GM19238 (cell line): ENCODE results near the gene STEAP3.

Experiments used
- DNase-seq: peaks from one replicate; pipeline ENCODE4 v3.0.0; 2011; ENCODE audit warnings: low spot score; ENCODE audit not compliant: insufficient read length

STEAP3 gene

DNA sequence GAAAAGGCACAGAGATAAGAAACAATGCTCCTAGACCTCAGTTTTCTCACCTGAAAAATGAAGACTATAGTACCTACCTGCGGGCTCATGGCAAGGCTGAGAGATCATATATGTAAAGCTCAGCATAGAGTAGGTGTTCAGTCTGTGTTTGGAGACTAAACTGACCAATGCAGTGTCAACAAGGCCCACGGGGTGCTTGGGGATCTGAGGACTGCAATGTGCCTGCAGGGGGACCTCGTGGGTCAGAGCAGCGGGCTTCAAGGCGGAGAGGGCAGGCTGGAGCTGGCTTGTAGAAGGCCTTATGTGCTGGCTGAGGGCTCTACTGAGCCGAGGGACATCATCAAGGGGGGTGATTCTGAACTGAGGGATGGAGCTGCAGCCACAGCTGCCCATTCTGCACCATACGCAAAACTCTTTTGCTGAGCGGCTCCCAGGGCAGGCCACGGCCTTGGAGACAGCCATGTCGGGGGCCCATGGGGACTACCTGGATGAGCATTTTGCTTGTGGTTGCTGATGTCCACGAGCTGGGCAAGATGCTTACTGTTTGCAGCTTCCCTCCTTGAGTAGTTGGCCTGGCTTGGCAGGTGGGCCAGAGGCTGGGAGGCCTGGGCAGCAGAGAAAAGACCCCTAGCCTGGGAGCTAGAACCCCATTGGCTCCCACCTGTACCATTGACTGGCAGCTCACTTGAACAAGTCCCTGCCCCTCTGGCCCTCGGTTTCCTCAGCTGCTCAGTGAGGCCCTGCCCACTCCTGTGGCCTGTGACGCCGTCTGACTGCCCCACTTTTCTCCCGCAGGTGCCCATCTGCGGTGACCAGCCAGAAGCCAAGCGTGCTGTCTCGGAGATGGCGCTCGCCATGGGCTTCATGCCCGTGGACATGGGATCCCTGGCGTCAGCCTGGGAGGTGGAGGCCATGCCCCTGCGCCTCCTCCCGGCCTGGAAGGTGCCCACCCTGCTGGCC lies 23.5 kb downstream of the STEAP3 start:
- no peak for DNase-seq

DNA sequence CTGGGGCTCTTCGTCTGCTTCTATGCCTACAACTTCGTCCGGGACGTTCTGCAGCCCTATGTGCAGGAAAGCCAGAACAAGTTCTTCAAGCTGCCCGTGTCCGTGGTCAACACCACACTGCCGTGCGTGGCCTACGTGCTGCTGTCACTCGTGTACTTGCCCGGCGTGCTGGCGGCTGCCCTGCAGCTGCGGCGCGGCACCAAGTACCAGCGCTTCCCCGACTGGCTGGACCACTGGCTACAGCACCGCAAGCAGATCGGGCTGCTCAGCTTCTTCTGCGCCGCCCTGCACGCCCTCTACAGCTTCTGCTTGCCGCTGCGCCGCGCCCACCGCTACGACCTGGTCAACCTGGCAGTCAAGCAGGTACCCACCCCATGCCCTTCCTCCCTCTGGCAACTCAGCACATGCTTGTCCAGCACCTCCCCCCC lies 24.2 kb downstream of the STEAP3 start:
- DNase-seq: no peak

DNA sequence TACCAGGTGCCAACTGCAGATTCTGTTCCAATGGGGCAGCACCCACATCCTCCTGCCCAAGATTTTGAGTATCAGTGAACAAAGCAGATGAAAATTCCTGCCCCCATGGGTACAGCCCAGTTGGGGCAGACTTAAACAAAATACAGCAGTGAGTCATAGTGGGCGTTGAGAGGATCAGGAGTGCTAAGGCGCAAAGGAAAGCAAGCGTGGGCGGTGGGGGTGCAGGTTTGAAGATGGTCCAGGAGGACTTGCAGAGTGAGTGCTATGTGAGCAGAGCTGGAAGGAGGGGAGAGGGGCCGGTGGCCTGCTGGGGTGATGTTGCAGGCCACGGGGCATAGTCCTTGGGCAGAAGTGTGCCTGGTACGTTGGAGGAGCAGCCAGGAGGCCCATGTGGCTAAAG lies 24.7 kb downstream of the STEAP3 start:
- DNase-seq: no peak

DNA sequence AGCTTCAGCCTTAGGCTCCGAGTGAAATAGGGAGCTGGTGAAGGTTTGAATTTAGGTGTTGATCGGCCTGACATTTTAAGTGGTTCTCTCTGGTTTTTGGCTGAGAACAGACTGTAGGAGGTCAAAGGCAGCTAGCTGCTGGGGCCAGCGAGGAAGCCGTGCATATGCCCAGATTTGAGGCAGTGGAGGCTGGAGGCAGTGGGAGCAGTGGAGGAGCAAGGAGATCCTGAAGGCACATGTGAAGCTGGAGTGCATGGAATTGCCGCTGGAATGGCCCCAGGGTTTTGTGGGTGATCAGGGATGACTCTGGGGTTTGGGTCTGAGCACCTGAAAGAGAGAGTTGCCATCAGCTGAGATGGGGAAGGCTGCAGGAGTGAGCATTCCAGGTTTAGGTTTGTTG lies 25.1 kb downstream of the STEAP3 start:
- no peak for DNase-seq

DNA sequence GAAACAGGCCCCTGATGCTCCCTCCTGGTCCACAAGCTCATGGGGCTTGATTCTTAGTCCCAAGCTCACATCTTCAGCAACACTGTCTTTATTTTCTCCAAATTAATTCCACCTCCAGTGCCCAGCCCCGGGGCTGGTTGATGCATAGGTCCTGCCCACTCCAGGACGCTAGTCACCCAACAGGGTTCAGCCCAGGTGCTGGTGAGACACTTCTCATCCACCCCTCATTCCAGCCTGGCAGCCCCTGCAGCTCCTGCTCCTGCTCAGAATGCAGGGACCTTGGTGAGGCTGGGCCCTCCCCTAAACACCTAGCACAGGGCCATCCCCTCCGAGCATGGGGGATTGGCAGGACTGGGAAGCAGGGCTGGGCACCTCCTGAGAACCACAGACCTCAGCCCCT lies 25.7 kb downstream of the STEAP3 start:
- no peak for DNase-seq

DNA sequence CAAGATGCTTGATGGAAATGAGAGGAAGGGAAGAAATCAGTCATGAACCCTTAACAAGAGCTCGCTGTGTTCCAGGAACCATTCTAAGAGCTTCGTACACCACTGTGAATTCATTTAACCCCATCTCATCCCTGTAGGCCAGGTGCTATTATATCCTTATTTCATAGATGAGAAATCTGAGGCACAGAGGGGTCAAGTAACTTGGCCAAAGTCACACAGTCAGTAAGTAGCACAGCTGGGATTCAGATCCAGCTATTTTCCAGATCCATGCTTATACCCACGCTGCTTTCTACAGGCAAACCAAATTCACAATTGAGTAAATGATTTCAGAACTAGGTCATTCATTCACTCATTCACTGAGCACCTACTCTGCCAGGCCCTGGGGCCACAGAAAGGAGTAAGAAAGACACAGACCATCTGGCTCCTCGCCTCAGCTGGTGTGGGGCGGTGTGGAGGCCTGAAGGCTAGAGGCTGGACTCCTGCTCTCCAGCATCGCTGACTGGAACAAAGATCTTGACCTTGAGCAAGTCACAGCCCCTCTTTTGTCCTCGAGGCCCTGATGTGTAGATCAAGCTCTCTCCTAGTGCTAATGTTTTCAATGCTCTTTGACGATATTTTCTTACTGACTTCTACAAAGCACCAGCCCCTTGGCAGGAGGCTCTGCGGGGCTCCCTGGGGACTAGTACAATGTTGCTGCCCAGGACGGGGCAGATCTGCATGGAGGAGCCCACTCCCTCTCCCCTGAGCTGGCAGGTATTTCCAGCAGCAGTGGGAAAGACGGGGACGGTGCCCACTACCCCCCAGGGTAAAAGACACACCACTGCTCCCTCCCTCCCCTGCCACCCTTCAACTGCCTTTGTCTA lies 26.5 kb downstream of the STEAP3 start:
- no peak for DNase-seq

DNA sequence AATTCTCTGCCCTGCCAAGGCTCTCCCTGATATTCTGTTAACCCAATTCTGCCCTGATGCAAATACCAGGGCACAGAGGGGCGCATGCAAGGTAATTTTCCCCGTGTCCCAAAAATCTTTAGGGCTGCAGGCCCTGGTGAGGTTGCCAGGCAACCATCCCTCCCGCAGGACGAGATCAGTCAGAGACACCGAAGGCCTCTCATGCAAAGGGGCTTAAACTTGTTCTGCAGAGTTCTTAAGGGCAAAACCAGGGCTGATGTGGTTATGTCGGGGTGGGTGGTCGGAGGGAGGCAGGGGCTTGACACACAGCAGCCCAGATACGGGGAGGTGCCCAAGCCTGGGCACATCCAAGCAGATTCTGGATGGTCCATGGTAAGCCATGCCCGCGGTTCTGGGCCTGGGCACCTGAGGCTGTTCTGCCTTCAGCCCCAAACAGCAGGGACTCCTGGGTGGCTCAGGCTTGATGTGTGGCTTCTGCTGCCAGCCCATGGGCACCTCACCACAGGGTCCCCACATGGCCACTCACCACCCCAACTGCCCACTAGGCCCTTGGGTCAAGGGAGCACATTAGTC lies 27.2 kb downstream of the STEAP3 start:
- DNase-seq: no peak

DNA sequence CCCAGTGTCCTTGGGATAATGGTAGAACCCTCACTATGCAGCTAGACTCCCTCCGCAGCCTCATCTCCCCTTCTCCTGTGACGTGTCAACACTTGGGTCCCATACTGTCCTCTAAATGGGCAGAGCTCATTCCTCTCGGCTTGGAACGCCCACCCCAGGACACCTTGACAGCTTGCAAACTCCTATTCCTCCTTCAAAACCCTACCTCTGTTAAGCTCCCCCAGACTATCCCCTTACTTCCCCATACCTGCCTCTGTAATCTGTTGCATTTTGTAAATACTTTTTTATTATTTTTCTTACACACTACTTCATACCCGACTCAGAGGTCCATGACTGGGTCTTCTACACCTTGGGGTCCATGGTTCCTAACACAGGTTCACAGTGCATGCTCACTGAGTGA lies 28.0 kb downstream of the STEAP3 start:
- DNase-seq: no peak

DNA sequence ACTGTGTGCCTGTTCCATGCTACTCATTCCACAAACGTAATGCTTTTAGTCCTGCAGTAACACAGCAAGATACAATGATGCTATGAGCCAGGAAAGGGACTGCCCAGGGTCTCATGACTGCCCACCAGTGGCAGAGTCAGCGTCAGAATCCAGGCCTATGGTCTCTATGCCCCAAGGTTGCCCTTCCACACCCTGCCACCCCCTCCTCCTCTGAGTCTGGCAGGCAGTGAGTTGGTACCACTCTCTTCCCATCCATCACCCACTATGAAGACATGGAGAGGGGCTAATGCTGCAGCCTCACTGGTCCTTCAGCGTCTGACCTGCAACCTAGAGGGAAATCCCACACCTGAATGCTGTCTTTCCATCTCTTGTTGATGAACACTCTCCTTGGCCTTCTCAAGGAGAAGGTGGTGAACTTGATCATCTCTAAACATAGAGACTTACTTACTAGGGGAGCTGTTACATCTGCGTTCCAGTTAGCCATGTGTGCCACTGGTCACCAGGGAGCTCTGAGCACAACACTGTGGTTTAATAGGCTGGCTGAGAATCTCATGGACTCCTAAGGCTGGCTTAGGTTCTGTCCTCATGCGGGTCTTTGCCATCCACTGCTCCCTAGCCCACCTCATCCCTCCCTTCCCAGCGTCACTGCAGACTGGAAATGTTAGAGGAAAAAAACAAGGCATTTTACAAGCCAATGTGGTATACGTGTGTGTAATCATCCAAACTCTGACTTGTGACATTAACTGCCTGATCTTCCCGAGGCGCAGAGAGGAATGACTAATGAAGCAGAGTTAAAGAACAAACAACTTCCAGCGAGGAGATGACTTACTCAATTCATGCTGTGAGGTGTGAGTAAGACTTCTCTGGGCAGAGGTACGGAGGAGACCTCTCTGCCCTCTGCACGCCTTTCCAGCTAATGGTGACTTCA lies 28.8 kb downstream of the STEAP3 start:
- DNase-seq: no peak

DNA sequence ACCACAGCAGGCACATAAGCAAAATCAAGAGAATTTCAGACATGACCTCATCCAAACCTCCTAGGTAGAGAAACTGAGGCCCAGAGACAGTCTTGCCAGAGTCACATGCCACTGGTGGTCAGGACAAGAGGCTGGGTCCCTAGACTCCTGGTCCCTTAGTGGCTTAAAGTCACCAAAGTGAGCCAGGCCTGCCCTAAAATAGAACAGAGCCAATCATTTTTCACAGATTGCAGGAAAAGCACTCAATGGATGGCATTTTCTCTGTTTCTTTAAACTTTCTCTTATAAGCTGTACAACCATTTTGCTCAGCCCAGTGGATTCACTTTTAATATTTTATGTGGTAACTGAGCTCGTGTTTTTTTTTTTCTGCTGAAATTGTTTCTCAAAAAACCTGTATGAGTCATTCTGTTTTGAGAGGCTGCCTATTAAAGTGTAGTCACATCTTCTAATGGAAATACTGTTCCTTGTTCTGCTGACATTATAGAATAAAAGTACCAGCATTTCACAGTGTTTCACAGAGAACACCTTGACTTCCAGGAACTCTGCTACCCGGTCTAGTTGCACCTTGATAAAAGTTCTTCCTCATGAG lies 29.6 kb downstream of the STEAP3 start:
- no peak for DNase-seq

DNA sequence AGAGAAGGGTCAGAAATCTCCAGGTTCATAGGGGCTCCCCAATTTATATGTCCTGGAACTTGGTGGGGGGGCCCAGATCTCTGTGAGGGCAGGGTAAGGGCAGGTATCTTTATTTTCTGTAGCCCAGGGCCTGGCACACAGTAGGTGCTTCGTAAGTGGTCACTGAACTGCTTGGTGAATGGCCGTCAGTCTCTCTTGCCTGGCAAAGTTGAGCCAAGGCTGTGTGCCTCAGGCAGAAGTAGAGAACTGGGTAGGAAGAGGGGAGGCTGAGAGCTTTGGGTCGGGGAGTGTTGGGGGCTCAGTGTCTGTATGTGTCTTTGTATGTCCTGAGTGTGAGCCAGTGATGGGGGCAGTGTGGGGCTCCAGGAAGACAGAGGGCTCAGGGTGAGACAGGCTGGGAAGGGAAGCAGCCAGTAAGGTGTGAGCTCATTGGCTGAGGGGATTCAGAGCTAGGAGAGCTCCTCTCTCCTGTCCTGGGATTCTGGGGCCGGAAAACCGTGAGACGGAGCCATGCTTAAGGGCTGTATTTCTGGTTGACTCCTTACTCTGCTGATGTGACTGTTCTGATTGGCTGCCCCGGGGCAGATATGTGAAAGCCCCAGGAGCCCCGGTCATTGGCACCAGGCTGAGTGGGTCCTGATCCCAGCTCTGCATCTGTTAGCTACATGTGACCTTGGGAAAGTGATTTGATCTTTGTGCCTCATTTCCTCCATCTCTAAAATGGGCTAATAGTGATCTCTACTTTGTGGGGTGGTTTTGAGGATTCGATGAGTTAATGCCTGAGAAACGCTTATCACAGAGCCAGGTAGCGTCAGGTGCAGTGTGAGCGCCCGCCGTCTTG lies 30.3 kb downstream of the STEAP3 start:
- DNase-seq: no peak

DNA sequence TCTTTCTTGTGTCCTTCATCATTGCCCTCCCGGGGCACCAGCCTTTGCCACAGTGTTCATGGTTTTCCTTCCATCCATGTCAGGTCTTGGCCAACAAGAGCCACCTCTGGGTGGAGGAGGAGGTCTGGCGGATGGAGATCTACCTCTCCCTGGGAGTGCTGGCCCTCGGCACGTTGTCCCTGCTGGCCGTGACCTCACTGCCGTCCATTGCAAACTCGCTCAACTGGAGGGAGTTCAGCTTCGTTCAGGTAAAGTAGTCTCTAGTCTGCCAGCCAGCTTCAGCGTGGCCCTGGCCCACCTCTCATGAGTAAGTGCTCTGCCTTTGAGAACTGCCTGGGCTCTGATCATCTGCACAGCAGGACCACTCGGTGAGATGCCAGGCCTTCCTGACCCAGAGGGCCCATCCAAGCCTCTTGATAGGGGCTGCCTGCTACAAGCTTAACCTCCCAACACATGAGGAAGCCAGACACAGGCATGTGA lies 31.0 kb downstream of the STEAP3 start:
- no peak for DNase-seq

DNA sequence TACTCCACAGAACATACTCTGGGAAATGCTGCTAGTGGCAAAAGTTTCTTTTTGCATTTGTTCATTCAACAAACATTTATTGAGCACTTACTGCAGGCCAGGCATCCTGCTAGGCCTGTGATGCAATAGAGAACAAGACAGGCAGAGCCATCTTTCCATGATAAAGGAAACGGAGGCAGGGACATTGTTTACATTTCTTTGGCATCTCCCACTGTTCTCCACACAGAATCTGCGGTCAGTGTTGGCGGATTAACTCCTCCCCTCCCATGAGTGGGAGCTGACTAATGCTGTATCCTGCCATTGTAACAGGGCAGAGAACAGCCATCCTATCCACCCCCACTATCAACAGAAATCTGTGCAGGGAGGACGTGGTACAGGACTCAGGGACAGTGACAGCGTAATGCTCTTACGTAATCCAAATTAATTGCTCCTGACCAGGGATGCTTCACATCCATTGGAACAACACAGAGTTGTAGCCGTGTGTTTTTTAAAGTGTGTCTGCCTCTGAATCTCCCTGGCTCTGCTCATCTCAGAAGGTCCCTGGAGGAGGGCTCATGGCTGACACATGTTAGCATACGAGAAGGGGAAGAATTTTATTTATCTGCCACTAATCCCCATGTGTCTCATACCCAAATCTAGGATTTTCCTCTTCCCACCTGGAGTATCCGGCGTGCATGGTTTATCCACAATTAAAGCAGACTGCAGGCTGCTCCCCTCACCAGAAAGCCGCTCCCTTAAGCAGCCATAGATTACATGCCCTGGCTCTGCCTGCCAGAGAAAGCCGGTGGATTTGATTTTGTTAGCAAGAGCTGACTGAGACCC lies 32.3 kb downstream of the STEAP3 start:
- no peak for DNase-seq

DNA sequence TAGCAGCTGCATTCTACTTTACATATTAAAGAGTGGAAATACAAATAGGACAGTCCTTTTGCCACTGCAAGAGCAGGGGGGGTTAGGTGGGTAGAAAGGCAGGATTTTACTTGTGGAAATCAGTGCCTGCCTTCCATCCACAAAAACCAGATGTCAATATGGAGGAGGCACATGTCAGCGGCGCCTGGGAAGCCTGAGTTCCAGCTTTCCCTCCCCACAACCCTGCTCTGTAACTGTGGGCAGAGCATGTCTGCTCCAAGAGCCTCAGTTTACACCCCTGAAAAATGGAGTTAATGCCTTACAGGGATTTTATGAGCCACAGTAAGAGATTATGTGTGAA lies 32.9 kb downstream of the STEAP3 start:
- DNase-seq: no peak

DNA sequence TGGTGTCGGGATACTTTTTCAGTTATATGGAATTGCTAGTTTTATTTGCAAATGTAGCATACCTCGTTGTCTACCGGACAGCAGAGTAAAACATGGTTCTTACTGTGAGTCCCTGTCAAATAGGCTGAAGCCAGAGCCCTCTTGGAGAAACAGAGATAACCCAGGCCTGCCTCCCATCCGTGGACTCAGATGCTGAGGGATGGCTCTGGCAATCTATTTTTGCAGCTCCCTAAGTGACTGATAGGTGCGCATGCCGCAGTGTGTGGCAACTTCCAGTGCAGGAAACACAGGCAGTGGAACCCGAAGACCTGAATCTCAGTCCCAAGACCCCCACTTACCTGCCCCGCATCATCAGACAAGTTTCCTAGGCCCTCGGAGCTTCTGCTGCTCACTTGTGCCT lies 33.6 kb downstream of the STEAP3 start:
- no peak for DNase-seq

DNA sequence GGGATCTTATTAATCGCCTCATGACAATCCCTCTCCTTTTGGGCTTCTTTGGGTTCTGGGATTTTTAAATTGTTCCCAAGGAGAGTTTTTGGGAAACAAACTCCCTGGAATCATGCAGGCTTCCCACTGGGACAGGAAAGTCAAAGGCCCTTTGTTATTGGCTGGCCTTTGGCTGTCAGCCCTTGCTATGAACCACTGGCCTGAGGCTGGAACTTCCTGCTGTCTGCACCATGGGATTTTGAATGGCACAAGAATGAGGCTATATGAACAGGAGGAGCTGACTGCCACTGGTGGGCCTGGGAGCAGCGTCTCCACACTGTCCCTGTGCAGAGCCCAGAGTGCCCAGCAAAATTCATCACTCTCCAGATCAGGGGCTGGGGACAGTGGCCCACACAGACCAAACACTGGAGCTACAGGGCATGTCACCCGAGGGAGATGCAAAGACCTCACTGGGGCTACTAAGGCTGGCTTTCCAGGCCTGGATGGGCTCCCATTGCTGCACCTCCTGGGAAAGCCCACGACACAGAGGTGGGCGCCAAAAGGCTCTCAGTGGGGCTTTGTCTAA lies 35.7 kb downstream of the STEAP3 start:
- no peak for DNase-seq

DNA sequence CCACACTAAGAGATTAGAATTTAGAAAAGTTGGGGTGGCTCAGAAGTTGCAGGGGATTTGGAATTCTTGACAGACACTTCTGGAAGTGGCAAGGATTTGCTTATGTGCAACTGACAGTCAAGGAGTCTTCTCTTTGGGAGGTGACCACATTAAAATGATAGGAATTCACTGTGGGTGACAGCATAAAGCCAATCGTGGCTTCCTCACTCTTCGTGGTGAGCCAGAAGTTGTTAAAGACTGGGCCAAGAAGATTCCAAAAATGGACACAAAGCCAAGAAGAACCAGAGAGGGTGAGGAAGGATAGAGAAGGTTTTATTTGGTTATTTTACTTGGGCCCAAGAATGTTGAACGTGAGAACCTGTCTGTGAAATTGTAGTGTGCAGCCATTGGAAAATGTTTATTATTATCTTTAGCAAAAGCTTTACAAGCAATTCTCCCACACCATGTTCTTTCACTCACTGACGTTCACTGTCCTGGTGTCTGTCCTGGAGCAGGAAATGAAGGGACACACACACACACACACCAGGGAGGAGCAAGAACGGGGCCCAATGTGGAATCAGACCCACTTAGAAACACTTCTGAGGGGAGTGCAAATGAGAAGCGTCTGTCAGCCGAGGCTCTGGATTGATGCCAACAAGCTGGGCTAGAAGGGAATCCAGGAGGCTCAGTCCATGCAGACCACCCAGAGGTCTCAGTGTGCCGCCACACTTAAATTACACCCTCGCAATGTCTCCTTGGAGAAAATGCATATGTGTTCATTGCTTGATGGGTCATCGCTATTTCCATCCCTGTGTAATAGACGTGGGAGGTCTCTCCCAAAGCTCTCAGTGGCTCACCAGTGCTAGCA lies 37.2 kb downstream of the STEAP3 start:
- no peak for DNase-seq
